NCI-H748 treated with DMSO at 0.1 percent for 48 hours (cell line): Measurements from ENCODE around the gene RNF41.
A peak's percentile ranks its signal among the peaks of the same experiment; 100 is the strongest.
"Not testable (repeated sequence)": the region's sequence is repeated elsewhere in the genome, so short reads cannot be mapped to it uniquely, and the experiment has no call there.

Experiments
- DNase-seq: peaks from one replicate; lab custom pipeline; 2025; lab: John Stamatoyannopoulos, UW

RNF41 gene

GRCh38 chr12:56208006-56208405 lies 13.7 kb downstream of the RNF41 start:
- no peak for DNase-seq

GRCh38 chr12:56206452-56207166 lies 15.1 kb downstream of the RNF41 start:
- peak; percentile 11 for DNase-seq

GRCh38 chr12:56205445-56205844 lies 16.3 kb downstream of the RNF41 start:
- DNase-seq, result no peak

GRCh38 chr12:56204275-56204674 lies 17.4 kb downstream of the RNF41 start:
- no peak for DNase-seq

GRCh38 chr12:56202838-56203237 lies 18.9 kb downstream of the RNF41 start:
- no peak for DNase-seq

- DNase-seq, result no peak
These were observed 19.4 kb downstream of the RNF41 start for GRCh38 chr12:56202366-56202765.

- no peak for DNase-seq
These were observed 22.9 kb downstream of the RNF41 start for GRCh38 chr12:56198836-56199235.

GRCh38 chr12:56197921-56198635 lies 23.6 kb downstream of the RNF41 start:
- no peak for DNase-seq

GRCh38 chr12:56196818-56197550 lies 24.7 kb downstream of the RNF41 start:
- not testable (repeated sequence) for DNase-seq

GRCh38 chr12:56193025-56193578 lies 28.6 kb downstream of the RNF41 start:
- peak; percentile 69 for DNase-seq

GRCh38 chr12:56192582-56192981 lies 29.1 kb downstream of the RNF41 start:
- no peak for DNase-seq

- DNase-seq, result no peak
These were observed 31.0 kb downstream of the RNF41 start for GRCh38 chr12:56190695-56191155.

- DNase-seq, result peak; percentile 73
These were observed 31.6 kb downstream of the RNF41 start for GRCh38 chr12:56189918-56190694.

- peak; percentile 77 for DNase-seq
These were observed 32.4 kb downstream of the RNF41 start, which contains the start of gene SMARCC2 for GRCh38 chr12:56189099-56189917. Gene SMARCC2, minus strand, starts transcription at chr12:56189483. Its CDS starts 22 bp downstream, at chr12:56189461.

GRCh38 chr12:56188778-56189098 lies 33.0 kb downstream of the RNF41 start:
- DNase-seq, result no peak

GRCh38 chr12:56188131-56188777 lies 33.5 kb downstream of the RNF41 start:
- no peak for DNase-seq

- no peak for DNase-seq
These were observed 34.8 kb downstream of the RNF41 start for GRCh38 chr12:56186957-56187356.

GRCh38 chr12:56178347-56178746 lies 43.4 kb downstream of the RNF41 start:
- no peak for DNase-seq

GRCh38 chr12:56172839-56173238 lies 48.9 kb downstream of the RNF41 start:
- DNase-seq, result no peak

GRCh38 chr12:56169229-56169759 lies 52.4 kb downstream of the RNF41 start:
- DNase-seq, result no peak
